Measurements from ENCODE around the gene TOMM70.

GRCh38 chr3:100395679-100396431, 5.0 kb downstream of the TOMM70 start:
- no peak for TF ChIP-seq POLR2A (IDR thresholded peaks at IDR 0.05; ENCODE audit: low read length)
- TF ChIP-seq GATA1 (IDR thresholded peaks at IDR 0.05; ENCODE audit: low read depth, low read length) = no peak

All from erythroblast (primary cell).